GM18511 (cell line): Measurements from ENCODE around the gene SLC2A1.
"Not testable (repeated sequence)": the region's sequence is repeated elsewhere in the genome, so short reads cannot be mapped to it uniquely, and the experiment has no call there.

Experiments used
- ATAC-seq: cut with Tn5 transposase; IDR thresholded peaks from one replicate; pipeline ENCODE4 v1.9.1; 2021; ENCODE audit warnings: mild to moderate bottlenecking, moderate library complexity; ENCODE audit not compliant: unreplicated experiment

The SLC2A1 gene

DNA sequence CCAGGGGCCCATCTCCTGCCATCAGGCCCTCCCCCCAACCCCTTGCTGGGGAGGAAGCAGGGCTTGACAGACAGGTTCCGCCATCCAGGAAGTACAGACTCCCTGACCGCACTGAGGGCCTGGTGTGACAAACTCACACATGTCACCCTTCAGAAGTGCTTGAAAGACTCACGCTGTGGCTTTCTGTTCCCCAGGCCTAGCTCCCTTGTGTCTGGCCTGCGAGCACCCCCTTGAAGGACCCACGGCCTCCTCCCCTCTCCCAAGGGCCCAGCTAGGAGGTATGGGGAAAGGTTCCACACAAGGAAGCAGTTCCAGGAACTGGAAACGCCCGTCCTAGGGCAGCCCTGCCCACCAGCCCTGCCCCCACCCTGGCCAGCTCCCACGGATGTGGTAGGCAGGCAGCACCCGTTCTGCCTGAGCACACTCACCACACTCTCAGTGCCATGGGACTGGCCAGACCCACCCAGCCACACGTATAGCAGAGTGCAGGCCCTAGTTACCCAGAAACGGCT, 26.7 kb downstream of the SLC2A1 start:
- ATAC-seq: peak; percentile 75

DNA sequence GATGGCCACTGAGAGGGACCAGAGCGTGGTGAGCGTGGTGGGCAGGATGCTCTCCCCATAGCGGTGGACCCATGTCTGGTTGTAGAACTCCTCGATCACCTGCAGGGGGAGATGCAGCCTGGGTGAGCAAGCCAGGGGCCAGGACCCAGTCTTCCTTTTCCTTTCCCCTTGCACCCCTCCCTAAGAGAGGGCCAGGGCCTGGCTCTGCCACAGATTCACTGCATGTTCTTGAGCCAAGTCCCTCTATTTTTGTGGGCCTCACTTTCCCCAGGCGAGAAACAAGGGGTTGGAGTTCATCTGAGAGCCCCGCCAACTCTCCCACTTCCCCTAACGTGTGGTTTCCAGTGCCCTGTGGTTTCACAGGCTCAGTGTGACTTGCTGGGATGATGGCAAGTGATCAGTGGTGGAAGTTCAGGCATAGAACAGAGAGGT, 27.5 kb downstream of the SLC2A1 start:
- ATAC-seq: no peak

- no peak for ATAC-seq
These were observed 28.2 kb downstream of the SLC2A1 start for GRCh38 chr1:42930178-42931107.

- ATAC-seq: no peak
These were observed 29.1 kb downstream of the SLC2A1 start for GRCh38 chr1:42929434-42930177.

- no peak for ATAC-seq
These were observed 29.8 kb downstream of the SLC2A1 start for GRCh38 chr1:42928859-42929258.

DNA sequence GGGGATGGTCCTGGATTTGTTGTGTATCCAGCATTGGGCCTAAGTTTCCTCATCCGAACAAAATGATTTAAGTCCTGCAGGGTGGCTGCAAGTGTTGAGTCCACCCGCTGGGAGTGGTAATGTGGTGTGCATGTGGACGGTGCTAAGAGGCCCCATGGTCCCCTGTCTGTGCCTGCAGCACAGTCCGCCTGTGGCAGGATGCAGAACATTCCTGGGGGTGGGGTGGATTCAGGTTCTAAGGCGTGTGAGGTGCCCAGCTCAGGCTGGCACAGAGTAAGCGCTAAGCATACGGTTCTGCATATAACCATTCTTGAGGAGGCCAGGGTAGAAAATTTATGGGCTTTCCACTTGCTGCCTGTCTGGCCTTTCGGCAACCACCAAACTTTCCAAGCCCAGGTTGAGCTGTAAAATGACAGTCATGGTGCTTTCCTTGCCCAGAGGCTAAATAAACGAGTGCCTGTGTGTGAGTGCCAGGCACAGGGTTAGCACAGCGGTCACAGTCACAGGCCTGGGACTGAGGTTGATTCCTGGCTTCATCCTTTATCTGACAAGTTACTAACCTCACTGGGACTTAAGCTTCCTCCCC, 30.7 kb downstream of the SLC2A1 start:
- no peak for ATAC-seq

DNA sequence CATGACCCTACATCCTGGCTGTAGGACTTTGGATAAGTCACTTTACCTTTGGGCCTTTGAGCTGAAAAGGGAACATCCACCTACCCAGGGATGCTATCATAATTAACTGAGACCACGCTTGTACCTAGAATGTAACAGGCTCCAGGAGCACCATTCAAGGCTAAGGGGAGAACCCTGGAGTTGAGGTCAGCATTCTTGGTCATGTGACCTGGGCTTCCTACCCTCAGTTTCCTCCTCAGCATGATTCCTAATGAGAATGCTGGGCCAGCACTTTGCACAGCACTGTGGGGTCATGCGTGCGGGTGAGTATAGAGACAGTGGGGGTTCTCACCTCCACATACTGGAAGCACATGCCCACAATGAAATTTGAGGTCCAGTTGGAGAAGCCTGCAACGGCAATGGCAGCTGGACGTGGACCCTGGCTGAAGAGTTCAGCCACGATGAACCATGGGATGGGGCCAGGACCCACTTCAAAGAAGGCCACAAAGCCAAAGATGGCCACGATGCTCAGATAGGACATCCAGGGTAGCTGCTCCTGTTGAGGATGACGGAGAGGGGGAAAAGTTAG, 31.3 kb downstream of the SLC2A1 start:
- ATAC-seq: no peak

GRCh38 chr1:42926879-42927242, 31.8 kb downstream of the SLC2A1 start:
- no peak for ATAC-seq

GRCh38 chr1:42926235-42926878, 32.3 kb downstream of the SLC2A1 start:
- ATAC-seq: no peak

- peak; percentile 27 for ATAC-seq
These were observed 33.6 kb downstream of the SLC2A1 start for GRCh38 chr1:42924851-42925760.

- ATAC-seq: peak; percentile 92
These were observed 34.4 kb downstream of the SLC2A1 start for GRCh38 chr1:42924082-42924850.

- ATAC-seq: no peak
These were observed 35.1 kb downstream of the SLC2A1 start for GRCh38 chr1:42923367-42924081.

DNA sequence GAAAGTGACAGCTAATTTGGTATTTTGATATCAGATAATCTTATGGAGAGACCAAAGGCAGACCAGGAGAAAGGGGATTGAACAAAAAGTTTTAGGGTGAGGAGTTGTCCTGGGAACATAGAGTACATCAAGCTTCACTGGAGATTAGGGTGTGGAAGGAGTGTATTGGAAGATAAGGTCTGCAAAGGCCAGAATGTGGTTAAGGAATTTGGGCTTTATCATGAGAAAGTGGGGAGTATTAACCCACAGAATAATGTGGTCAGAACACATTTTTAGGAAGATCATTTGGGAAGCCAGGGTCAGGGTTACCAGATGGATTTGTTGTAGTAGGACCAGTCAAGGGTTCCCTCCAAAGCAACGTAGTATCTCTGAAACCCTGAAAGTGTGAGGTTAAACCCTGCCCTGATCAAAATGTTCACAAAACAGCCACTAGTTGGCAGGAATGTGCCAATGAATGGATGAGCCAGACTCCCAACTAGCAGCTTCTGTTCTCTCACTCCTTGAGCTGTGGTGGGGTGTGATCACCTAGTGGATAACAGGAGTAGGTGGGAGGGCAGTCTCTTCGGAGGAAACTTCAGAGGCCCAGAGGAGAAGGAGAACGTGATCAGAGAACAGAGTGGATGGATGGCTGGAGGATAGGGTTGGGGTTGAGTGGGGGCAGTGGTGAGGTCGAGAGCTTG, 35.8 kb downstream of the SLC2A1 start:
- ATAC-seq: no peak

DNA sequence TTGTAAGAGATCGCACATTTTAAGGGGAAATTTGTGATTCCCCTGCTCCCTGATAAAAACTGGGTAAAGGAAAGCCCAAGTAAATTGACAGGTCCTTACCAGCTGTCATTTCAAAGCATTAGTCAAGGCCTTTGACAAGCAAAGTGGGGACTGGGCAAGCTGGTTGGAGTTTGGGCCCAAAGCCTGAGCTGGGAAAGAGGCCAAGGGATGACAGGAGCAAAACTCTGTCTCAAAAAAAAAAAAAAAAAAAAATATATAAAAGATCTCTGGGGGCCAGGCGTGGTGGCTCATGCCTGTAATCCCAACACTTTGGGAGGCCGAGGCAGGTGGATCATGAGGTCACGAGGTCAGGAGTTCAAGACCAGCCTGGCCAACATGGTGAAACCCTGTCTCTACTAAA, 36.9 kb downstream of the SLC2A1 start:
- no peak for ATAC-seq

GRCh38 chr1:42919651-42920050, 39.0 kb downstream of the SLC2A1 start:
- ATAC-seq: not testable (repeated sequence)

DNA sequence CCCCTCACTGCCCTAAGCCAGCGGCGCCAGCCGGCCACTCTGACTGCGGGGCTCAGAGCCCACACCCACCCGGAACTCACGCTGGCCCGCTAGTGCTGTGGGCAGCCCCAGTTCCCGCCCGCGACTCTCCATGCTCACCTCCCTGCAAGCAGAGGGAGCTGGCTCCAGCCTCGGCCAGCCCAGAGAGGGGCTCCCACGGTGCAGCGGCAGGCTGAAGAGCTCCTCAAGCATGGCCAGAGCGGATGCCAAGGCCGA, 41.5 kb downstream of the SLC2A1 start:
- ATAC-seq: no peak

GRCh38 chr1:42915456-42915855, 43.2 kb downstream of the SLC2A1 start:
- ATAC-seq: no peak

- no peak for ATAC-seq
These were observed 44.5 kb downstream of the SLC2A1 start for GRCh38 chr1:42914092-42914627.
